H9 (cell line): ENCODE results near the gene RSPRY1. TPM values are rescaled to one million over a fixed set of nuclear protein-coding genes. Genes with fewer than 3 reads are reported as not detected.

Experiments
- DNase-seq: peaks from one replicate; pipeline ENCODE4 v3.0.0-alpha.2; 2017
- H2AFZ ChIP-seq: one replicate; pipeline ENCODE4 v1.6.1; 2013; ENCODE audit warnings: mild to moderate bottlenecking, low read length, control low read depth, moderate library complexity
- H2AK5ac ChIP-seq: 2 replicates; pipeline ENCODE4 v1.6.1; 2013; ENCODE audit warnings: low read length, control low read depth, mixed read lengths; ENCODE audit not compliant: insufficient read length
- H2BK120ac ChIP-seq: one replicate; pipeline ENCODE4 v1.6.1; 2013; ENCODE audit warnings: low read depth, mild to moderate bottlenecking, low read length, control low read depth, inconsistent platforms; ENCODE audit not compliant: poor library complexity, severe bottlenecking
- H2BK12ac ChIP-seq: 2 replicates; pipeline ENCODE4 v1.6.1; 2013; ENCODE audit warnings: low read length, control low read depth, mixed read lengths, low read depth; ENCODE audit not compliant: insufficient read length
- H2BK15ac ChIP-seq: 2 replicates; pipeline ENCODE4 v1.6.1; 2013; ENCODE audit warnings: low read depth, low read length, control low read depth
- H2BK20ac ChIP-seq: one replicate; pipeline ENCODE4 v1.6.1; 2013; ENCODE audit warnings: low read depth, mild to moderate bottlenecking, low read length, control low read depth, inconsistent platforms; ENCODE audit not compliant: poor library complexity, severe bottlenecking
- H2BK5ac ChIP-seq: 2 replicates; pipeline ENCODE4 v1.6.1; 2013; ENCODE audit warnings: low read length, control low read depth, mixed read lengths; ENCODE audit not compliant: insufficient read length
- H3K14ac ChIP-seq: 2 replicates; pipeline ENCODE4 v1.6.1; 2013; ENCODE audit warnings: low read length, control low read depth; ENCODE audit not compliant: insufficient read depth
- H3K18ac ChIP-seq: 2 replicates; pipeline ENCODE4 v1.6.1; 2013; ENCODE audit warnings: low read depth, mild to moderate bottlenecking, mixed read lengths, low read length, control low read depth; ENCODE audit not compliant: insufficient read length
- H3K23ac ChIP-seq: 2 replicates; pipeline ENCODE4 v1.6.1; 2013; ENCODE audit warnings: low read length, control low read depth, mixed read lengths, low read depth; ENCODE audit not compliant: insufficient read length
- H3K23me2 ChIP-seq: 2 replicates; pipeline ENCODE4 v1.6.1; 2013; ENCODE audit warnings: low read depth, mild to moderate bottlenecking, mixed read lengths, low read length, control low read depth; ENCODE audit not compliant: insufficient read length, poor library complexity, severe bottlenecking
- H3K27ac ChIP-seq: 2 replicates; pipeline ENCODE4 v1.5.1; 2013; ENCODE audit warnings: low read length, control low read depth, mixed read lengths, low read depth; ENCODE audit not compliant: insufficient read length
- H3K27me3 ChIP-seq: 2 replicates; pipeline ENCODE4 v1.6.1; 2013; ENCODE audit warnings: low read length, control low read depth, inconsistent platforms; ENCODE audit not compliant: insufficient read depth
- H3K4ac ChIP-seq: 2 replicates; pipeline ENCODE4 v1.6.1; 2013; ENCODE audit warnings: low read depth, mild to moderate bottlenecking, control low read depth, inconsistent platforms, low read length, moderate library complexity
- H3K4me1 ChIP-seq: 2 replicates; pipeline ENCODE4 v1.6.1; 2013; ENCODE audit warnings: low read length, control low read depth, inconsistent platforms; ENCODE audit not compliant: insufficient read depth
- H3K4me2 ChIP-seq: 2 replicates; pipeline ENCODE4 v1.6.1; 2013; ENCODE audit warnings: low read length, control low read depth, mixed read lengths; ENCODE audit not compliant: insufficient read length, insufficient read depth
- H3K56ac ChIP-seq: 2 replicates; pipeline ENCODE4 v1.6.1; 2013; ENCODE audit warnings: low read depth, mild to moderate bottlenecking, mixed read lengths, low read length, control low read depth; ENCODE audit not compliant: insufficient read length
- H3K79me1 ChIP-seq: 2 replicates; pipeline ENCODE4 v1.6.1; 2013; ENCODE audit warnings: low read depth, mild to moderate bottlenecking, moderate library complexity, low read length, control low read depth, inconsistent platforms; ENCODE audit not compliant: insufficient read depth, poor library complexity, severe bottlenecking
- H3K79me2 ChIP-seq: 2 replicates; pipeline ENCODE4 v1.6.1; 2013; ENCODE audit warnings: low read length, control low read depth, inconsistent platforms; ENCODE audit not compliant: insufficient read depth
- H3K9ac ChIP-seq: 2 replicates; pipeline ENCODE4 v1.6.1; 2013; ENCODE audit warnings: low read length, control low read depth, mixed read lengths; ENCODE audit not compliant: insufficient read length; ENCODE audit errors: extremely low read depth
- H3K9me3 ChIP-seq: one replicate; pipeline ENCODE4 v1.6.1; 2013; ENCODE audit warnings: low read depth, low read length, inconsistent platforms; ENCODE audit not compliant: control insufficient read depth
- H3T11ph ChIP-seq: one replicate; pipeline ENCODE4 v1.6.1; 2013; ENCODE audit warnings: mild to moderate bottlenecking, low read length, control low read depth, inconsistent platforms
- H4K20me1 ChIP-seq: one replicate; pipeline ENCODE4 v1.6.1; 2013; ENCODE audit not compliant: control insufficient read depth, insufficient read length, insufficient read depth
- H4K5ac ChIP-seq: 2 replicates; pipeline ENCODE4 v1.6.1; 2013; ENCODE audit warnings: low read depth, mild to moderate bottlenecking, mixed read lengths, low read length, control low read depth; ENCODE audit not compliant: insufficient read length
- H4K8ac ChIP-seq: replicated peaks from 2 replicates; pipeline ENCODE4 v1.6.1; 2013; ENCODE audit warnings: low read length, control low read depth, mixed read lengths, low read depth; ENCODE audit not compliant: insufficient read length
- H4K91ac ChIP-seq: 2 replicates; pipeline ENCODE4 v1.6.1; 2013; ENCODE audit warnings: low read depth, mild to moderate bottlenecking, moderate library complexity, mixed read lengths, low read length, control low read depth; ENCODE audit not compliant: insufficient read length
- H3K27ac Mint-ChIP-seq, 3 experiments: 2 replicates in 2 of 3; 3 replicates in 1 of 3; pipeline ENCODE4 v1.8.0; 2020 to 2021; ENCODE audit warnings: mixed read lengths in 3 of 3, mild to moderate bottlenecking in 1 of 3, moderate library complexity in 1 of 3
- H3K27me3 Mint-ChIP-seq: 2 replicates; pipeline ENCODE4 v1.8.0; 2021; ENCODE audit warnings: low read depth, mild to moderate bottlenecking, moderate library complexity, mixed read lengths
- H3K36me3 Mint-ChIP-seq, 3 experiments: 2 replicates in 2 of 3; 3 replicates in 1 of 3; pipeline ENCODE4 v1.8.0; 2020 to 2021; ENCODE audit warnings: low read depth in 3 of 3, mixed read lengths in 3 of 3; ENCODE audit not compliant: insufficient read depth in 1 of 3
- H3K4me1 Mint-ChIP-seq, 2 experiments: 2 replicates each; pipeline ENCODE4 v1.8.0; 2020; ENCODE audit warnings: mixed read lengths in 2 of 2
- H3K4me3 Mint-ChIP-seq, 2 experiments: 2 replicates in 1 of 2; 3 replicates in 1 of 2; pipeline ENCODE4 v1.8.0; 2020 to 2021; ENCODE audit warnings: mild to moderate bottlenecking in 2 of 2, mixed read lengths in 2 of 2, moderate library complexity in 1 of 2
- H3K9me3 Mint-ChIP-seq, 2 experiments: 2 replicates in 1 of 2; 3 replicates in 1 of 2; pipeline ENCODE4 v1.8.0; 2020; ENCODE audit warnings: mild to moderate bottlenecking in 2 of 2, mixed read lengths in 2 of 2, moderate library complexity in 1 of 2
- WGBS: extraction: QIAGEN DNeasy Blood & Tissue Kit; methylation state at CpG from one replicate; pipeline ENCODE4 v1.1.7; 2013; ENCODE audit warnings: missing lambda C conversion rate, low lambda C conversion rate, mixed read lengths; ENCODE audit not compliant: insufficient read length; ENCODE audit errors: extremely low coverage; 5-methylcytosine and 5-hydroxymethylcytosine counted together
- total RNA-seq: library from RNA; stranded (reverse); gene quantifications from 2 replicates; pipeline ENCODE4 v1.2.1, GENCODE V29; 2021
- TF ChIP-seq, protein P1 (sequence below): fragments of 200-600 bp; sonication (generic); conservative IDR thresholded peaks from 3 replicates; pipeline ENCODE4 v1.8.0; 2021; ENCODE audit warnings: antibody characterized with exemption, mild to moderate bottlenecking

Gene RSPRY1
- total RNA-seq, 1 experiment from 2014 or later = 36.1 TPM

GRCh38 chr16:57276596-57276995 is 90.5 kb downstream of the RSPRY1 start:
- H2BK15ac ChIP-seq = no peak overlapping the region
- Mint-ChIP-seq H3K4me1 (peaks cover 15 to 16% of the 10 kb centered on the region in 2 experiments), H3K4me3 (no peak overlapping the region), H3K27ac (no peak overlapping the region; a peak in 1 of 7 replicates), H3K9me3 (no peaks in the 10 kb centered on the region), H3K27me3 (peaks cover 11% of the 10 kb centered on the region), H3K36me3 (no peaks in the 10 kb centered on the region)
- TF ChIP-seq, protein P1, sequence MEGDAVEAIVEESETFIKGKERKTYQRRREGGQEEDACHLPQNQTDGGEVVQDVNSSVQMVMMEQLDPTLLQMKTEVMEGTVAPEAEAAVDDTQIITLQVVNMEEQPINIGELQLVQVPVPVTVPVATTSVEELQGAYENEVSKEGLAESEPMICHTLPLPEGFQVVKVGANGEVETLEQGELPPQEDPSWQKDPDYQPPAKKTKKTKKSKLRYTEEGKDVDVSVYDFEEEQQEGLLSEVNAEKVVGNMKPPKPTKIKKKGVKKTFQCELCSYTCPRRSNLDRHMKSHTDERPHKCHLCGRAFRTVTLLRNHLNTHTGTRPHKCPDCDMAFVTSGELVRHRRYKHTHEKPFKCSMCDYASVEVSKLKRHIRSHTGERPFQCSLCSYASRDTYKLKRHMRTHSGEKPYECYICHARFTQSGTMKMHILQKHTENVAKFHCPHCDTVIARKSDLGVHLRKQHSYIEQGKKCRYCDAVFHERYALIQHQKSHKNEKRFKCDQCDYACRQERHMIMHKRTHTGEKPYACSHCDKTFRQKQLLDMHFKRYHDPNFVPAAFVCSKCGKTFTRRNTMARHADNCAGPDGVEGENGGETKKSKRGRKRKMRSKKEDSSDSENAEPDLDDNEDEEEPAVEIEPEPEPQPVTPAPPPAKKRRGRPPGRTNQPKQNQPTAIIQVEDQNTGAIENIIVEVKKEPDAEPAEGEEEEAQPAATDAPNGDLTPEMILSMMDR = no peak
- no peak overlapping the region for H2BK12ac ChIP-seq
- no peak overlapping the region for H4K5ac ChIP-seq
- H3K79me1 ChIP-seq = no peaks in the 10 kb centered on the region
- H3K27ac ChIP-seq = no peak overlapping the region
- no peak overlapping the region for H2BK5ac ChIP-seq
- no peak overlapping the region for H2BK20ac ChIP-seq
- H4K91ac ChIP-seq = no peak overlapping the region
- H3K9ac ChIP-seq = no peak overlapping the region
- no peak for DNase-seq
- H3K27me3 ChIP-seq = no peaks in the 10 kb centered on the region
- H3K4me1 ChIP-seq = peaks cover 4% of the 10 kb centered on the region; the same call in 1 of the 2 replicates
- no CpG with 5 or more reads among the region's 5 CpGs for WGBS
- no peak overlapping the region for H3K14ac ChIP-seq
- H2BK120ac ChIP-seq = no peak overlapping the region
- no peaks in the 10 kb centered on the region for H3K9me3 ChIP-seq
- no peaks in the 10 kb centered on the region for H3K23me2 ChIP-seq
- H4K20me1 ChIP-seq = no peaks in the 10 kb centered on the region
- H3T11ph ChIP-seq = no peak overlapping the region
- 0 out of 2 replicates have a peak, but pooled peaks cover 2% of the 10 kb centered on the region for H3K79me2 ChIP-seq
- no peak overlapping the region for H2AFZ ChIP-seq
- H3K56ac ChIP-seq = no peak overlapping the region
- no peak overlapping the region for H3K23ac ChIP-seq
- no peak overlapping the region for H3K4me2 ChIP-seq
- no peak overlapping the region for H4K8ac ChIP-seq
- no peak overlapping the region for H3K18ac ChIP-seq
- H2AK5ac ChIP-seq = no peak overlapping the region
- no peak overlapping the region for H3K4ac ChIP-seq
